Progenitor cell of endocrine pancreas (in vitro differentiated cells): ENCODE measurements around the gene MTMR12. TPM values are rescaled to one million over a fixed set of nuclear protein-coding genes. Genes with fewer than 3 reads are reported as not detected.

Experiments used
- DNase-seq: peaks from one replicate; pipeline ENCODE4 v3.0.0; 2021; ENCODE audit warnings: low spot score; ENCODE audit not compliant: unreplicated experiment
- H3K27ac Mint-ChIP-seq: 2 replicates; pipeline ENCODE4 v1.8.0; 2021; ENCODE audit warnings: mild to moderate bottlenecking, moderate library complexity, mixed read lengths
- H3K27me3 Mint-ChIP-seq: 2 replicates; pipeline ENCODE4 v1.8.0; 2021; ENCODE audit warnings: mixed read lengths
- H3K36me3 Mint-ChIP-seq: 2 replicates; pipeline ENCODE4 v1.8.0; 2022; ENCODE audit warnings: mixed read lengths; ENCODE audit not compliant: insufficient read depth
- H3K4me1 Mint-ChIP-seq: 2 replicates; pipeline ENCODE4 v1.8.0; 2021; ENCODE audit warnings: low read depth, mixed read lengths
- H3K4me3 Mint-ChIP-seq: 2 replicates; pipeline ENCODE4 v1.8.0; 2021; ENCODE audit warnings: low read depth, mild to moderate bottlenecking, moderate library complexity, mixed read lengths
- H3K9me3 Mint-ChIP-seq: 2 replicates; pipeline ENCODE4 v1.8.0; 2021; ENCODE audit warnings: low read depth, mixed read lengths
- CTCF ChIP-seq: fragments of 200-600 bp; sonication (generic); IDR thresholded peaks from one replicate; pipeline ENCODE4 v1.5.0; 2021; ENCODE audit warnings: antibody characterized with exemption, mild to moderate bottlenecking; ENCODE audit not compliant: unreplicated experiment
- total RNA-seq: library from RNA; stranded (reverse); gene quantifications from 2 replicates; pipeline ENCODE4 v1.2.1, GENCODE V29; 2021

The MTMR12 gene
- total RNA-seq, 1 donor from 2014 or later = 30.6 TPM

GRCh38 chr5:32261198-32261597, 51.5 kb downstream of the MTMR12 start:
- no peak for TF ChIP-seq CTCF
- peaks cover 25% of the 10 kb centered on the region for H3K36me3 Mint-ChIP-seq
- DNase-seq = no peak
- H3K9me3 Mint-ChIP-seq = no peaks in the 10 kb centered on the region
- H3K27me3 Mint-ChIP-seq = no peaks in the 10 kb centered on the region
- no peak overlapping the region for H3K27ac Mint-ChIP-seq
- no peak overlapping the region for H3K4me3 Mint-ChIP-seq
- H3K4me1 Mint-ChIP-seq = no peaks in the 10 kb centered on the region

- H3K36me3 Mint-ChIP-seq = peaks cover 32% of the 10 kb centered on the region
- DNase-seq = no peak
- no peaks in the 10 kb centered on the region for H3K9me3 Mint-ChIP-seq
Observed at GRCh38 chr5:32259033-32259432, 53.7 kb downstream of the MTMR12 start.

GRCh38 chr5:32258424-32258823, 54.3 kb downstream of the MTMR12 start:
- H3K36me3 Mint-ChIP-seq = peaks cover 35% of the 10 kb centered on the region
- H3K4me3 Mint-ChIP-seq = no peak overlapping the region
- DNase-seq = no peak
- no peaks in the 10 kb centered on the region for H3K9me3 Mint-ChIP-seq
- H3K27ac Mint-ChIP-seq = no peak overlapping the region
- H3K4me1 Mint-ChIP-seq = no peaks in the 10 kb centered on the region
- H3K27me3 Mint-ChIP-seq = no peaks in the 10 kb centered on the region
- no peak for TF ChIP-seq CTCF

More at GRCh38 chr5:32259033-32259432, 53.7 kb downstream of the MTMR12 start:
- no peak for TF ChIP-seq CTCF
- no peak overlapping the region for H3K4me3 Mint-ChIP-seq
- H3K4me1 Mint-ChIP-seq = no peaks in the 10 kb centered on the region
- H3K27me3 Mint-ChIP-seq = no peaks in the 10 kb centered on the region
- H3K27ac Mint-ChIP-seq = peak overlapping the region; percentile 40

- Mint-ChIP-seq H3K9me3 (peaks cover 4% of the 10 kb centered on the region), H3K4me1 (peaks cover 1% of the 10 kb centered on the region), H3K27ac (peak overlapping the region; percentile 20), H3K27me3 (no peaks in the 10 kb centered on the region), H3K36me3 (peaks cover 49% of the 10 kb centered on the region), H3K4me3 (no peak overlapping the region)
- no peak for TF ChIP-seq CTCF
- DNase-seq = no peak
Observed at GRCh38 chr5:32255540-32255900, 57.2 kb downstream of the MTMR12 start.

- H3K27me3 Mint-ChIP-seq = no peaks in the 10 kb centered on the region
- no peak overlapping the region for H3K4me3 Mint-ChIP-seq
- peaks cover 5% of the 10 kb centered on the region for H3K4me1 Mint-ChIP-seq
- peaks cover 4% of the 10 kb centered on the region for H3K9me3 Mint-ChIP-seq
- H3K36me3 Mint-ChIP-seq = peaks cover 48% of the 10 kb centered on the region
- H3K27ac Mint-ChIP-seq = peak overlapping the region; percentile 14
- no peak for DNase-seq
- TF ChIP-seq CTCF = no peak
Observed at GRCh38 chr5:32254881-32255539, 57.7 kb downstream of the MTMR12 start.
